SK-N-SH (cell line): ENCODE results near the gene TGM6. TPM values are rescaled to one million over a fixed set of nuclear protein-coding genes. Genes with fewer than 3 reads are reported as not detected.

Experiments
- CTCF ChIA-PET: fragments of 300-600, 350-600 bp; formaldehyde crosslinking; extraction: SDS; loops from one replicate; lab custom pipeline; 2021; lab: Yijun Ruan, JAX
- POLR2A ChIA-PET: fragments of 350-600 bp; sonication (Branson Sonifier 250); formaldehyde crosslinking; extraction: SDS; loops from one replicate; lab custom pipeline; 2020; ENCODE audit warnings: antibody characterized with exemption, inconsistent platforms; lab: Yijun Ruan, JAX
- DNase-seq: peaks from one replicate; pipeline ENCODE4 v3.0.0; 2012
- H2AFZ ChIP-seq: fragments of 200-600 bp; sonication (generic); 2 replicates; pipeline ENCODE4 v1.8.1; 2016; ENCODE audit warnings: antibody characterized with exemption, mild to moderate bottlenecking, low read depth
- H3F3A ChIP-seq: fragments of 200-600 bp; sonication (generic); replicated peaks from 2 replicates; pipeline ENCODE3; 2016; ENCODE audit warnings: antibody characterized with exemption, mild to moderate bottlenecking; ENCODE audit not compliant: insufficient read depth
- H3K27ac ChIP-seq, 2 experiments: fragments of 200-500 bp in 1 of 2; fragments of 200-600 bp in 1 of 2; sonication (Bioruptor generic) in 1 of 2; sonication (generic), shearing (Covaris generic) in 1 of 2; 2 replicates each; pipeline versions ENCODE4 v1.5.1 to v1.6.1; 2014 to 2016; ENCODE audit warnings: low read depth in 2 of 2, inconsistent platforms in 1 of 2, low read length in 1 of 2, mild to moderate bottlenecking in 1 of 2, mixed read lengths in 1 of 2
- H3K27me3 ChIP-seq: fragments of 200-600 bp; sonication (generic), shearing (Covaris generic); 2 replicates; pipeline ENCODE4 v1.6.1; 2016; ENCODE audit warnings: mixed run types; ENCODE audit not compliant: insufficient read depth
- H3K36me3 ChIP-seq, 2 experiments: fragments of 200-500 bp in 1 of 2; fragments of 200-600 bp in 1 of 2; sonication (Bioruptor generic) in 1 of 2; sonication (generic) in 1 of 2; replicated peaks in 1 of 2; 2 replicates each; pipeline versions ENCODE3 to v1.5.1; 2014 to 2016; ENCODE audit warnings: low read length in 1 of 2, mild to moderate bottlenecking in 1 of 2; ENCODE audit not compliant: insufficient read depth in 2 of 2, control insufficient read depth in 1 of 2
- H3K4me1 ChIP-seq, 2 experiments: fragments of 200-500 bp in 1 of 2; fragments of 200-600 bp in 1 of 2; sonication (Bioruptor generic) in 1 of 2; sonication (generic), shearing (Covaris generic) in 1 of 2; 2 replicates each; pipeline versions ENCODE4 v1.5.1 to v1.6.1; 2014 to 2016; ENCODE audit warnings: low read depth in 1 of 2, low read length in 1 of 2, mixed run types in 1 of 2; ENCODE audit not compliant: insufficient read depth in 2 of 2, control insufficient read depth in 1 of 2
- H3K4me2 ChIP-seq: fragments of 200-600 bp; sonication (generic), shearing (Covaris generic); 2 replicates; pipeline ENCODE4 v1.6.1; 2017; ENCODE audit warnings: mixed run types
- H3K4me3 ChIP-seq, 2 experiments: fragments of 200-500 bp in 1 of 2; fragments of 200-600 bp in 1 of 2; sonication (Bioruptor generic) in 1 of 2; sonication (generic), shearing (Covaris generic) in 1 of 2; 2 replicates each; pipeline versions ENCODE4 v1.5.1 to v1.8.1; 2014 to 2016; ENCODE audit warnings: low read depth in 2 of 2, inconsistent platforms in 1 of 2, low read length in 1 of 2, mild to moderate bottlenecking in 1 of 2, mixed read lengths in 1 of 2, moderate library complexity in 1 of 2
- H3K79me2 ChIP-seq: fragments of 200-600 bp; sonication (generic); 2 replicates; pipeline ENCODE4 v1.8.1; 2017; ENCODE audit warnings: mild to moderate bottlenecking; ENCODE audit not compliant: insufficient read depth
- H3K9ac ChIP-seq: fragments of 200-600 bp; sonication (generic); 2 replicates; pipeline ENCODE4 v1.6.1; 2017; ENCODE audit warnings: mixed run types
- H3K9me2 ChIP-seq: fragments of 200-600 bp; sonication (generic); 2 replicates; pipeline ENCODE4 v1.6.1; 2017; ENCODE audit warnings: mixed run types
- H3K9me3 ChIP-seq: fragments of 200-600 bp; sonication (generic); 2 replicates; pipeline ENCODE4 v1.6.1; 2017; ENCODE audit warnings: mixed run types, mild to moderate bottlenecking, moderate library complexity
- H4K20me1 ChIP-seq: fragments of 200-600 bp; sonication (generic); 2 replicates; pipeline ENCODE4 v1.6.1; 2017; ENCODE audit warnings: mild to moderate bottlenecking, mixed run types; ENCODE audit not compliant: insufficient read depth
- ELF1 ChIP-seq: IDR thresholded peaks from 2 replicates; pipeline ENCODE4 v1.4.0; 2012
- EP300 ChIP-seq, 2 experiments: IDR thresholded peaks; 2 replicates each; pipeline versions ENCODE4 v1.4.0 to v1.6.1; 2012; ENCODE audit warnings: borderline replicate concordance in 1 of 2, low read depth in 1 of 2, low read length in 1 of 2
- GATA2 ChIP-seq: sonication (generic); formaldehyde crosslinking; IDR thresholded peaks from 2 replicates; pipeline ENCODE4 v1.5.0; 2020; ENCODE audit warnings: mild to moderate bottlenecking, missing genetic modification reagents
- MEF2A ChIP-seq: IDR thresholded peaks from 2 replicates; pipeline ENCODE4 v1.4.0; 2012; ENCODE audit warnings: low read depth, borderline replicate concordance
- MXI1 ChIP-seq: IDR thresholded peaks from 2 replicates; pipeline ENCODE4 v1.6.1; 2012; ENCODE audit warnings: mild to moderate bottlenecking, low read depth, low read length, improper control_type of control experiment
- RAD21 ChIP-seq: IDR thresholded peaks from 2 replicates; pipeline ENCODE4 v1.6.1; 2012; ENCODE audit warnings: mild to moderate bottlenecking, low read length
- RXRA ChIP-seq: IDR thresholded peaks from 2 replicates; pipeline ENCODE4 v1.4.0; 2012; ENCODE audit warnings: low read depth, mild to moderate bottlenecking, borderline replicate concordance
- YY1 ChIP-seq: IDR thresholded peaks from 2 replicates; pipeline ENCODE4 v1.4.0; 2012; ENCODE audit warnings: low read depth, mild to moderate bottlenecking
- WGBS: methylation state at CpG from one replicate; pipeline ENCODE4 v1.1.6; 2017; ENCODE audit warnings: low lambda C conversion rate; 5-methylcytosine and 5-hydroxymethylcytosine counted together
- polyA plus RNA-seq, 3 experiments: library from polyadenylated mRNA; depleted of rRNA; stranded (reverse); fragments of >200 nt; gene quantifications; 2 replicates each; pipeline ENCODE4 v1.2.3, GENCODE V29; 2012
- TF ChIP-seq, protein P1 (sequence below): IDR thresholded peaks from 2 replicates; pipeline ENCODE4 v1.4.0; 2012; ENCODE audit warnings: low read depth, borderline replicate concordance
- TF ChIP-seq, protein P2 (sequence below): fragments of 150-350 bp; IDR thresholded peaks from 2 replicates; pipeline ENCODE4 v1.6.1; 2017; ENCODE audit warnings: antibody characterized with exemption, low read length, low read depth, borderline replicate concordance
- TF ChIP-seq, protein P3 (sequence below): IDR thresholded peaks from 2 replicates; pipeline ENCODE4 v1.4.0; 2012; ENCODE audit warnings: low read depth, borderline replicate concordance

The TGM6 gene
- polyA plus RNA-seq (2012; rRNA removed) = not detected in 2 replicates
- not detected in 2 replicates for polyA plus RNA-seq (2012; cell fraction: cytosol; rRNA removed)
- polyA plus RNA-seq (2012; cell fraction: nucleus; rRNA removed) = not detected in 2 replicates

DNA sequence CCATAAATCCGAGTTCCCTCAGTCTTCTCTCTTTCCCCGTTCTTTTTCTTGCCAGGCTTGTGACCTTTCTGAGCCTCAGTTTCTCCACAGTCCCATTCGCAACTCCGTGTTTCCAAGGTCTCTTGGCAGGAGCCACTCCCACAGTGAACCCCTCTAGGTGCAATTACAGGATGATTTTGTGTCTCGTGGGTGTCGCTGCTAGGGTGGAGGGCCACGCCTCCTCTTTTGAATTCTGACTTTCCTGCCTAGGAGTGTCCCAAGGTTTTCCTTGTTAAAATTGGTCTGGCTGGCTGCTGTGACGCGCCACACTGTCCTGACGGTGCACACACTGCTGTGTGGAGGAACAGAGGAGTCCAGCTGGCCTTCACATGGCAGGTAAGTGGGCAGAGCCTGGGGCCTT lies at the start of gene TGM6:
TSS of gene TGM6 (plus strand) at position 301 of the 400 bp plus-strand sequence. CDS start at position 369, 68 bp downstream.
- Histone ChIP-seq H2AFZ (no peak within 1 kb of the TSS), H3K4me1 (peaks cover 0 to 21% of the 10 kb centered on the region in 2 experiments; a peak in 3 of 4 replicates), H3K9me3 (no peaks in the 10 kb centered on the region), H3K4me3 (no peak within 1 kb of the TSS), H3K27ac (no peak within 1 kb of the TSS), H4K20me1 (no peaks in the 10 kb centered on the region), H3K79me2 (no peaks in the 10 kb centered on the region), H3F3A (peaks cover 11% of the 10 kb centered on the region), H3K36me3 (no peaks in the 10 kb centered on the region), H3K4me2 (no peak within 1 kb of the TSS), H3K9me2 (no peaks in the 10 kb centered on the region), H3K27me3 (no peaks in the 10 kb centered on the region), H3K9ac (no peak within 1 kb of the TSS)
- WGBS = 69% methylated on average over 10 of the region's 10 CpGs
- ChIA-PET CTCF (interaction anchor here (1.0 kb wide), 1 partner anchor 10 kb away, joined by 3 read pairs; no protein-coding TSS in a partner anchor), POLR2A (no interaction called here)
- DNase-seq = no peak
- TF ChIP-seq, protein P1, sequence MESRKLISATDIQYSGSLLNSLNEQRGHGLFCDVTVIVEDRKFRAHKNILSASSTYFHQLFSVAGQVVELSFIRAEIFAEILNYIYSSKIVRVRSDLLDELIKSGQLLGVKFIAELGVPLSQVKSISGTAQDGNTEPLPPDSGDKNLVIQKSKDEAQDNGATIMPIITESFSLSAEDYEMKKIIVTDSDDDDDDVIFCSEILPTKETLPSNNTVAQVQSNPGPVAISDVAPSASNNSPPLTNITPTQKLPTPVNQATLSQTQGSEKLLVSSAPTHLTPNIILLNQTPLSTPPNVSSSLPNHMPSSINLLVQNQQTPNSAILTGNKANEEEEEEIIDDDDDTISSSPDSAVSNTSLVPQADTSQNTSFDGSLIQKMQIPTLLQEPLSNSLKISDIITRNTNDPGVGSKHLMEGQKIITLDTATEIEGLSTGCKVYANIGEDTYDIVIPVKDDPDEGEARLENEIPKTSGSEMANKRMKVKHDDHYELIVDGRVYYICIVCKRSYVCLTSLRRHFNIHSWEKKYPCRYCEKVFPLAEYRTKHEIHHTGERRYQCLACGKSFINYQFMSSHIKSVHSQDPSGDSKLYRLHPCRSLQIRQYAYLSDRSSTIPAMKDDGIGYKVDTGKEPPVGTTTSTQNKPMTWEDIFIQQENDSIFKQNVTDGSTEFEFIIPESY = no peak
- no peak for TF ChIP-seq GATA2 (CRISPR knock-in tag)
- no peak for TF ChIP-seq RAD21
- no peak for TF ChIP-seq EP300 (IDR thresholded peaks at IDR 0.05; ENCODE audit: borderline replicate concordance in 1 of 2, low read depth in 1 of 2, low read length in 1 of 2)
- TF ChIP-seq, protein P2, sequence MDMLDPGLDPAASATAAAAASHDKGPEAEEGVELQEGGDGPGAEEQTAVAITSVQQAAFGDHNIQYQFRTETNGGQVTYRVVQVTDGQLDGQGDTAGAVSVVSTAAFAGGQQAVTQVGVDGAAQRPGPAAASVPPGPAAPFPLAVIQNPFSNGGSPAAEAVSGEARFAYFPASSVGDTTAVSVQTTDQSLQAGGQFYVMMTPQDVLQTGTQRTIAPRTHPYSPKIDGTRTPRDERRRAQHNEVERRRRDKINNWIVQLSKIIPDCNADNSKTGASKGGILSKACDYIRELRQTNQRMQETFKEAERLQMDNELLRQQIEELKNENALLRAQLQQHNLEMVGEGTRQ = no peak
- no peak for TF ChIP-seq MEF2A
- no peak for TF ChIP-seq ELF1
- TF ChIP-seq, protein P3, sequence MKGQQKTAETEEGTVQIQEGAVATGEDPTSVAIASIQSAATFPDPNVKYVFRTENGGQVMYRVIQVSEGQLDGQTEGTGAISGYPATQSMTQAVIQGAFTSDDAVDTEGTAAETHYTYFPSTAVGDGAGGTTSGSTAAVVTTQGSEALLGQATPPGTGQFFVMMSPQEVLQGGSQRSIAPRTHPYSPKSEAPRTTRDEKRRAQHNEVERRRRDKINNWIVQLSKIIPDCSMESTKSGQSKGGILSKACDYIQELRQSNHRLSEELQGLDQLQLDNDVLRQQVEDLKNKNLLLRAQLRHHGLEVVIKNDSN = no peak

DNA sequence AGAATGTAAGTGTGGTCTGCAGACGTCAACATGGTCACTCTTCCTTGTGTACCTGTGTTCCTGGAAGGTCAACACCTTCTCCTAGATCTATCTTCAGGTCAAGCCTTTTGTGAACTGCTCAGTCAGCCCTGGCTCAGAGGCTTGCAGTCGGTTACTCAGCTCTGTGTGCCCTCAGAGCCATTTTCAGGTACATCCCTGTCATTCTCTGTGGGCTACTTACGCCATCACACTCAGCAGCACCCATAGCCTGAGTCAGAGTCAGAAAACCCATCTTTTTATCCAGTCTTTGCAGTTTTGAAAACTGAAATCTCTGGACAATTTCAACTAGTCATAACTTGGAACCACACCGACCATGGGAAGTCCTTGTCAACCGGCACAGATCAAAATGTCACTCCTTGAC lies 49.6 kb upstream of the TGM6 start:
- 29% methylated on average over 5 of the region's 5 CpGs for WGBS
- CTCF ChIA-PET = no interaction called here
- Histone ChIP-seq H3K4me3 (no peak overlapping the region), H2AFZ (no peak overlapping the region), H3K27ac (no peak overlapping the region), H3K79me2 (no peaks in the 10 kb centered on the region), H3K9me3 (no peaks in the 10 kb centered on the region), H3K27me3 (peaks cover 4% of the 10 kb centered on the region; the same call in 1 of the 2 replicates), H3K9ac (no peak overlapping the region), H3F3A (no peaks in the 10 kb centered on the region), H3K4me1 (no peaks in the 10 kb centered on the region), H3K36me3 (no peaks in the 10 kb centered on the region), H4K20me1 (no peaks in the 10 kb centered on the region), H3K4me2 (no peak overlapping the region), H3K9me2 (no peaks in the 10 kb centered on the region)
- POLR2A ChIA-PET = no interaction called here
- DNase-seq = no peak
- TF ChIP-seq RXRA (no peak), EP300 (IDR thresholded peaks at IDR 0.05; ENCODE audit: borderline replicate concordance in 1 of 2, low read depth in 1 of 2, low read length in 1 of 2) (no peak), YY1 (no peak), MXI1 (no peak)
- TF ChIP-seq, protein P3 = no peak
